Dedifferentiated amniotic fluid mesenchymal stem cell (primary cell): Measurements from ENCODE around the gene CDS1.
"Not testable (repeated sequence)": the region's sequence is repeated elsewhere in the genome, so short reads cannot be mapped to it uniquely, and the experiment has no call there.

Experiments used
- DNase-seq: peaks from one replicate; pipeline ENCODE4 v3.0.0-alpha.2; 2016; ENCODE audit errors: extremely low spot score

The CDS1 gene

GRCh38 chr4:84582988-84583875 is at the start of gene CDS1:
Gene CDS1, plus strand, starts transcription at chr4:84583127. Its CDS starts 275 bp downstream, at chr4:84583402.
- DNase-seq: no peak

DNA sequence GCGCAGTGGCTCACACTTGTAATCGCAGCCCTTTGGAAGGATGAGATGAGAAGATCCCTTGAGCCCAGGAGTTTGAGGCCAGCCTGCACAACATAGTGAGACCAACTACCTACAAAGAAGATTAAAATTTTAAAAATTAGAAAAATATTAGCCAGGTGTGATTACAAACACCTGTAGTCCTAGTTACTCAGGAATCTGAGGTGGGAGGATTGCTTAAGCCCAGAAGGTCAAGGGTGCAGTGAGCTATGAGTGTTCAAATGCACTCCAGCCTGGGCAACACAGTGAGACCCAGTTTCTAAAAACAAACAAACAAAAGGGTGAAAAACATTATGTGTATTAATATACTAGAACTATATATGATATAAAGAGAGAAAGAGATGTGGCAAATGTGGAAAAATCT is 47.0 kb upstream of the CDS1 start:
- DNase-seq: no peak

- no peak for DNase-seq
Observed at GRCh38 chr4:84545093-84545492, 37.8 kb upstream of the CDS1 start.

DNA sequence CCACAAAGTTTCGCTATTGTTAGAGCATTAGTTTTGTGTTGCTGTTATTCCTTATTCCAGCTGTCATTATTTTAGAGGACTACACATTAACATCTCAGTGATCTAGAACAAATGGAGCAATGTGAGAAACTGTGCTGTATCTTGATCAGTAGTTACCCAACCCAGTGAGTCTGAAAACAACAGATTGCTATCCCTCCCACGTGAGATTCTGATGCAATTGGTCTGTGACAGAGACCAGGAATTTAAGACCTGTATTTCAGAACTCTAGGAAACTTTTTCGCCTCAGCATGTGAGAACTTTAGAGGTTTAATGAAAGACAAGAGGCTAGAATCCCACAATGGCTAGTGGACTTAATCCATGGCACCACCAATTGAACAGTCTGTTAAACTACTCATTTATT is 35.7 kb upstream of the CDS1 start:
- DNase-seq: no peak

DNA sequence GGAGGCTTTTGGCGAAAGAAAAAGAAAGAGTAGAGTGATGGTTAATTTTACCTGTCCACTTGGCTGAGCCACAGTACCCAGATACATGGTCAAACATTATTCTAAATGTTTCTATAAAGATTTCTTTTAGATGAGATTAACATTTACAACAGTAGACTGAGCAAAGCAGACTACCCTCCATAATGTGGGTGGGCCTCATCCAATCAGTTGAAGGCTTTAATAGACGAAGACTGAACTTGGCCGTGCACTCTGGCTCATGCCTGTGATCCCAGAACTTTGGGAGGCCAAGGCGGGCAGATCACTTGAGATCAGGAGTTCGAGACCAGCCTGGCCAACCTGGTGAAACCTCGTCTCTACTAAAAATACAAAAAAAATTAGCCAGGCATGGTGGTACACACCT is 33.7 kb upstream of the CDS1 start:
- not testable (repeated sequence) for DNase-seq

DNA sequence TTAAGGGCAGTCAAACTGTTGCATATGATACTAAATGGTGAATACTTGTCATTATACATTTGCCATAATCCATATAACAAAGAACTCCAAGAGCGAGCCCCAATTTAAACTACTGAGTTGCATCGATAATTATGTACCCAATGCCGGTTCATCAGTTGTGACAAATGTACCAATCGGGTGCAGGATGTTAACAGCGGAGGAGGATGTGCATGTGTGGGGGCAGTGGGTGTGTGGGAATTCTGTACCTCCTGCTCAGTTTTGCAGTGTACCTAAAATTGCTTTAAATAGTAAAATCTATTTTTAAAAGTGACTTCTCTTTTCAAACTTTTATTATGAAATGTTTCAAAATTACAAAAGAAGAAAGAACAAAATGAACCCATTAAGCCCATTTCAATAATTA is 20.8 kb upstream of the CDS1 start:
- no peak for DNase-seq

DNA sequence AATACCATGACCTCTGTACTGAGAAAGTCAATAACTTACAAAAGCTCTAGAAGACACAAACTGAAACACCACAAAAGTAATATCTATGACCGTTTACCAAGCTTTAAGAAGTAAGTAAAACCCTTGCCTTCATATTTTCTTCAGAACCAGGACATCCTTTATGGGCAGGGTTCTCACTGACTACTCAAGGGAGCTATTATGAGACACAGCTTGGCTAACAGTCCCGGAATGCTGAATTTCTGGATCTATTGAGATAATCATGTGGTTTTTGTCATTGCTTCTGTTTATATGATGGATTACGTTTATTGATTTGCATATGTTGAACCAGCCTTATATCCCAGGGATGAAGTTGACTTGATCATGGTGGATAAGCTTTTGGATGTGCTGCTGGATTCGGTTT is 19.9 kb upstream of the CDS1 start:
- DNase-seq: no peak

DNA sequence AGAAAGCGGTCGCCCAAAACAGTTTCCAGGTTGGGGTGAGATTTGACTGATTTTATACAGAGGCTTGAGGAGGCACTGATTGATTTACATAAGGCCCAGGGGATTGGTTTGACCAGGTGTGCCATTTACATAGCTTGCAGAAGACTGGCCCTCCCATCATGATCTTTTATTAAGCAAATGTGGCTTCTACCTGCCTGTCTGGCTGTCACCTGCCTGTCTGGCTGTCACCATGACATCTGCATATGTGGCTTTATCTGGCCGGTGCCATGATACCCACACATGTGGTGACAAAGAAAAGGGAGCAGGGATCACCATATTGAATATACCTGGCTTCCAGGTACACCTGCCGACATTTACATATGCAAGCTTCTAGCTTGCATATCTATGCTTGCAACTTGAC is 17.0 kb upstream of the CDS1 start:
- no peak for DNase-seq

DNA sequence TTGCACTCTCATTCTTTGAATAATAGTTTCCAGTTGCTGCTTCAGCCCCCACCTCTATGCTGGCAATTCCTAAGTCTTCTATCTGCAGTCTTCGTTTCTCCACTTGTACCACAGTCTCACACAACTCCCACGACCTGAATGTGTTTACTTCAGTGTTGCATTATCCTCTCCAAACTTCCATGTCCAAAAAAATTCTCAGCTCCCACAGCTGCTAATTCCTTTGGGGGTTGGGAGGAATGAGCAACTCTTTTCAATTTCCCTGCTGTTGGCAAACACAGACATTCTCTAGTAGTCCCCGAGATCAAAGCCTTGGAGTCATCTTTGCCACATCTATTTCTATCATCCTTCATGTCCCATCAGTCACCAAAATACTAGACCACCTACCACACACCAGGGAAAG is 14.4 kb upstream of the CDS1 start:
- no peak for DNase-seq

- no peak for DNase-seq
Observed at GRCh38 chr4:84569009-84569408, 13.9 kb upstream of the CDS1 start.

DNA sequence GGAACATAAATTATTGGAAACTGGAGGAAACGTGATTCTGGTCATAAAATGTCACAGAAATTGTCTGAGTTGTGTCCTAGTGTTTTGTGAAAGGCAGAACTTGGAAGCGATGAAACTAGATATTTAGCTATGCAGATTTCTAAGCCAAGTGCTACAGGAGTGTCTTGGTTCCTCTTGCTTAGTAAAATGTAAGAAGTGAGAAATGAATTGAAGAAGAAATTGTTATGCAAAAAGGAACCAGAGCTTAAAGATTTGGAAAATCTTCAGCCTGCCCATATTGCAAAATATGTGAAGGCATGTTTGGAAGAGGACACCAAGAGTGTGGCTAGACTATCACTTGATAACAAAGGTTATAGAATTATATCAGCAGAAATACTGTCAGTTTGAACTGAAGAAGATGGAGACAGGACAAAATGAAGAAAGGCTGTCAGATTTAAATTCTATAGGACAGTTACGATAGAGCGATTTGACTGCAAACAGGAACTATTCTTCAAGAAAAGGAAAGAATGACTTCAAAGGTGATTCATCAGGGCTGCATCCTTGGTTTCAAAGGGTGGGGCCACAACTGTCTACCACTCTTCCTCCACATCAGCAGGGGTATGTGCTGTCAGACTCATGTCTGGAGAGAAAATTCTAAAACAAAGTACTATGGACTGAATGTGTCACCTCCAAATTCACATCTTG is 9.4 kb upstream of the CDS1 start:
- DNase-seq: no peak

DNA sequence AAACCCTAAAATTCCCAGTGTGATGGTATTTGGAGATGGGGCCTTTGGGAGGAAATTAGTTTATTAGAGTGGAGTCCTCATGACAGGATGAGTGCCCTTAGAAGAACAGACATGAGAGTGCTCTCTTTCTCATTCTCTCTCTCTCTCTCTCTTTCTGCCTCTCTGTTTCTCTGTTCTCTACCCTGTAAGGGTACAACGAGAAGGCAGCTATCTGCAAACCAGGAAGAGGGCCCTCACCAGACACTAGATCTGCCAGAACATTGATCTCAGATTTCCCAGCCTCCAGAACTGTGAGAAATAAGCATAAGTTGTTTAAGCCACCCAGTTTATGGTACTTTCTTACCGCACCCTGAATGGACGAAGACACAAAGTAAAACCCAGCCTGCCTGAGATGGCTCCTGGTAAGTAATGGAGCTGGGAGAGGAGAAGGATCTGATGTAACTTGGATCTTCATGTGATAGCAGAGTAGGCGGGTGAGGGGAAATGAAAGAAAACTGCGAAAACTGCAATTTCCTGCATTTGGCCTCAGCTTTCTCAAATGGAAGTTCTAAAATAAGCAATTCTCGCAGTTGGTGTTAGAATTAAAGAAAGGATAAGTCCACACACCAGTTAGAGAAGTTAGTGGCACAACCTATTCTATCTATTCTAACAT is 8.7 kb upstream of the CDS1 start:
- no peak for DNase-seq

DNA sequence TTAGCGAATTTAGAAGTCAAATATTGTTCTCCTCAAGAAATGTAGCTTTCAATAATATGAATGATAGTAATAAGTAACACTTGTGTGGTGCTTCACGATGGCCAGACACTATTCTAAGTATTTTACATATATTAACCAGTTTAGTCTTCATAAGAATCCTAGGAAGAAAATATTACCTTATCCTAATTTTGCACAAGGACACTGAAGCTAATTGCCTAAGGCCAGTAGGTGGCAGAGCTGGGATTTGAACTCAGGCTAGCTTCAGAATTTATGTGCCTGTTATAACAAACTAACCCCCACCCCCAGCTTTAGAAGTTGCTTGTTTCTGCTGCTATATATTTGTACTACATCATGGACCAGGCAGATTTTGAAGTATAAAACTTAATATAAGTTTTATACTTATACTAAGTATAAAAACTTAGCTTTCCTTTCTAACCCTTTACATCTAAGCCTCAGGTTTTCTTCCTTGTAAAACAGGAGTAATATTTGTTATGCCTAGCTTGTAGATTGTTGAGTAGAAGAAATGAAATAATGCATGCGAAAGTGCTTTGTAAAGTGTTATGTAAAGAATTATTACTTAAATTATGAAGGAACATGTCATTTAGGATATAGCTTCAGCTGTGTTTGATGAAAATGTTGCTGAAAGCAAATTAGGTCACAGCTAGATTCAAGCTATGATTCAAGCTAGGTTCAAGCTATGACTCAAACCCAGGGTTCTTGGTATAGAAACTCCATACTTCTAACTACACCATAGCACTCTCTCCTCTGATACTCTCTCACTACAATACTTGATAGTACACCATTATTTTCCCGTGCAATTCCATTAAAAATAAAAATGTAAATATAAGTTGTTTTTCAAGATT is 4.2 kb upstream of the CDS1 start:
- DNase-seq: peak; percentile 43

GRCh38 chr4:84579403-84579776 is 3.5 kb upstream of the CDS1 start:
- no peak for DNase-seq

- DNase-seq: no peak
Observed at GRCh38 chr4:84582302-84582987, 482 bp upstream of the CDS1 start.

- no peak for DNase-seq
Observed at GRCh38 chr4:84583876-84584380, 1.0 kb downstream of the CDS1 start.

DNA sequence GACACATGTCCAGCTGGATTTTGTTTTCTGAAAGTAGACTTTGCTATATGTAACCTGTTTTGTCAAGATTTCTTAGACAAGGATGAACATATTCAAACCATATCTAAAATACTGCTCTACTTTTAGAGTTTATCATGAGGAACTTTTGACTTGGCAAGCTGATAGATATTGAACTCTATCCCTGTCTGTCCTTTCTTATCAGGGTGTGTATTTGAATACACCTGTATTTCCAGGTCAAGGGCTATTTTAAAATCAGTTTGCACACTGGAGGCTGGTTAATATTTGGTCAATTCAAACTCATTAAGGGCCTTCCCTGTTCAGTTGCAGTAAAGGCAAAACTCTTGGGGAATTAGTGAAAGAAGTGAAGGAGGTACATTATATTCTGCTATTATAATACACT is 2.3 kb downstream of the CDS1 start:
- DNase-seq: no peak

DNA sequence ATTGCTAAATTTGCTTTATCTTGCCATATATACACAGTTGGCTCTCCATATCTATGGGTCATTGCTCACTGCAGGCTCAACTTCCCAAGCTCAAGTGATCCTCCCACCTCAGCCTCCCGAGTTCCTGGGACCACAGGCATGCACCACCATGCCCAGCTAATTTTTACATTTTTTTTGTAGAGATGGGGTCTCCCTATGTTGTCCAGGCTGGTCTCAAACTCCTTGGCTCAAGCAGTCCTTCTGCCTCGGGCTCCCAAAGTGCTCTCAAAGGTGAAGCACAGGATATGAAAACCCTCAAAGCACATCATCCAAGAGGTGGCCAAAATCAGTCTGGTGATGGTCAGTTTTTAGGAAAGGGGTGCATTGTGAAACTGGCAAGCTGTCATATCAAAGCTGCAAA is 11.8 kb downstream of the CDS1 start:
- DNase-seq: no peak

DNA sequence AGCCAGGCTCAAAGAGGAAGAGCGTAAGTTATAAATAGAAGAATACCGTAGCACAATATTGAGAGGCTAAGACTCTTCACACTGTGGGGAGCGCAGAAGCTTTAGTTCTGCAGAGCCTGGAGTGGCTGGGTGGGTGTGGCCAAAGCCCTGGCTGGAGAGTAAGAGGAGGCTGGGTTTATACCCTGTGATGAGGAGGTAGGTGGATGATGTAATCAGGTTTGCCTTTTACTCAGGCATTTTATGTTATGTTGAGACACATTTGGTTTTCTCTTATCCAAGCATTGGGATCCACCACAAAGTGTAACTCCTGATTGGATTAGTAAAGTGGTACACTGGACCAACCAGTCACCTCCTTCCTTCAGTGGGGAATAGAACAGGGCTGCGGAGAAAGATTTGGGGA is 13.9 kb downstream of the CDS1 start:
- no peak for DNase-seq

DNA sequence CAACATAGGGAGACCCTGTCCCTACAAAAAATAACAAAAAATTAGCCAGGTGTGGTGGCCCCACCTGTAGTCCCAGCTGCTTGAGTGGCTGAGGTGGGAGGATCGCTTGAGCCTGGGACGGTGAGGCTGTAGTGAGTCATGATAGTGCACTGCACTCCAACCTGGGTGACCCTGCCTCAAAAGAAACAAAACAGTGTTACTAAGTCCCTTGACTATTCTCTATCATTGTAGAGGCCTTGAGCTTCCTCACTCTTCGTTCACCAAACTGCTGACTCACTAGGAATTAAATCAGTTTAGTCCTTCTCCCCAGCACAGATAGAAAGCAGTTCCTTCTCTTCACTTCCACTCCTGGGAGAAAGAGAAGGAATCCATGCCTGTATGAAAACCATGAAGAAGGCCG is 14.5 kb downstream of the CDS1 start:
- DNase-seq: no peak

GRCh38 chr4:84606645-84607044 is 23.7 kb downstream of the CDS1 start:
- no peak for DNase-seq
